HepG2 (cell line): ENCODE data around the gene HCK. TPM values are rescaled to one million over a fixed set of nuclear protein-coding genes. Genes with fewer than 3 reads are reported as not detected.

ENCODE experiments used
- ATAC-seq: fragments of 200-7000 bp; cut with Tn5 transposase; 3 replicates; pipeline ENCODE4 v1.9.1; 2020; ENCODE audit warnings: mild to moderate bottlenecking, moderate library complexity
- BruUV-seq: library from RNA; stranded (reverse); fragments of 400-500 nt; replicated peaks from 2 replicates; lab custom pipeline; 2021; lab: Mats Ljungman, UMichigan
- CTCF ChIA-PET: fragments of 300-600 bp; formaldehyde crosslinking; extraction: SDS; loops from one replicate; lab custom pipeline; 2021; ENCODE audit warnings: low total read pairs, inconsistent platforms, low intra/inter-chr PET ratio; lab: Yijun Ruan, JAX
- POLR2A ChIA-PET: fragments of 350-600 bp; sonication (Branson Sonifier 250); formaldehyde crosslinking; loops from one replicate; lab custom pipeline; 2020; ENCODE audit warnings: antibody characterized with exemption, inconsistent platforms; lab: Yijun Ruan, JAX
- DNase-seq: peaks from one replicate; pipeline ENCODE4 v3.0.0-alpha.2; 2015; ENCODE audit warnings: low spot score
- FAIRE-seq: peaks from 3 replicates; lab custom pipeline; 2011; peaks lifted over from hg19 to GRCh38; lab: Jason Lieb, UNC
- H2AFZ ChIP-seq: one replicate; pipeline ENCODE4 v1.6.1; 2011; ENCODE audit warnings: low read length, inconsistent platforms
- H3K27ac ChIP-seq: fragments of 300-600 bp; 3 replicates; pipeline ENCODE4 v1.8.0; 2011; ENCODE audit warnings: mixed run types, mild to moderate bottlenecking, mixed read lengths, low read length, inconsistent platforms; ENCODE audit not compliant: insufficient read depth; ENCODE audit errors: extremely low read length
- H3K27me3 ChIP-seq, 2 experiments: fragments of 200-600 bp in 1 of 2; 2 replicates in 1 of 2; 3 replicates in 1 of 2; pipeline versions ENCODE4 v1.6.0 to v1.8.0; 2011; ENCODE audit warnings: low read length in 2 of 2, mild to moderate bottlenecking in 2 of 2, moderate library complexity in 2 of 2, inconsistent platforms in 1 of 2; ENCODE audit not compliant: insufficient read depth in 2 of 2, control insufficient read depth in 1 of 2
- H3K36me3 ChIP-seq, 2 experiments: fragments of 200-600 bp in 1 of 2; replicated peaks in 1 of 2; 2 replicates in 1 of 2; 3 replicates in 1 of 2; pipeline versions ENCODE4 v1.5.1 to v1.8.0; 2011; ENCODE audit warnings: low read length in 2 of 2, inconsistent platforms in 1 of 2; ENCODE audit not compliant: insufficient read depth in 2 of 2, control insufficient read depth in 1 of 2
- H3K4me1 ChIP-seq: 2 replicates; pipeline ENCODE4 v1.5.1; 2012; ENCODE audit warnings: low read length, inconsistent platforms; ENCODE audit not compliant: insufficient read depth
- H3K4me2 ChIP-seq: 2 replicates; pipeline ENCODE4 v1.6.0; 2011; ENCODE audit warnings: low read depth, low read length, inconsistent platforms
- H3K4me3 ChIP-seq, 3 experiments: fragments of 200-600 bp in 1 of 3; sonication (generic), shearing (Covaris generic) in 1 of 3; replicated peaks in 1 of 3; 2 replicates each; pipeline ENCODE4 v1.5.1; 2011 to 2016; ENCODE audit warnings: low read length in 3 of 3, inconsistent platforms in 2 of 3, low read depth in 2 of 3, mild to moderate bottlenecking in 2 of 3, control low read depth in 1 of 3, mixed read lengths in 1 of 3; ENCODE audit not compliant: insufficient read depth in 1 of 3
- H3K79me2 ChIP-seq: one replicate; pipeline ENCODE4 v1.6.1; 2011; ENCODE audit warnings: low read length, inconsistent platforms; ENCODE audit not compliant: insufficient read depth
- H3K9ac ChIP-seq: 2 replicates; pipeline ENCODE4 v1.6.0; 2011; ENCODE audit warnings: mild to moderate bottlenecking, low read depth, low read length, inconsistent platforms; ENCODE audit not compliant: insufficient read depth
- H3K9me3 ChIP-seq: 2 replicates; pipeline ENCODE4 v1.5.1; 2012; ENCODE audit warnings: mild to moderate bottlenecking, low read length
- H4K20me1 ChIP-seq: 2 replicates; pipeline ENCODE4 v1.6.0; 2011; ENCODE audit warnings: inconsistent platforms, mild to moderate bottlenecking, low read length, moderate library complexity; ENCODE audit not compliant: insufficient read depth
- ATF6 ChIP-seq: sonication (generic); formaldehyde crosslinking; conservative IDR thresholded peaks from 2 replicates; pipeline ENCODE4 v1.4.0; 2020; ENCODE audit warnings: missing genetic modification reagents
- CREB3 ChIP-seq: sonication (generic); formaldehyde crosslinking; IDR thresholded peaks from 2 replicates; pipeline ENCODE4 v1.5.0; 2020; ENCODE audit warnings: missing genetic modification reagents
- CSRNP1 ChIP-seq: sonication (generic); formaldehyde crosslinking; IDR thresholded peaks from 2 replicates; pipeline ENCODE4 v1.8.1; 2023; ENCODE audit warnings: mild to moderate bottlenecking, missing genetic modification reagents
- FOXO4 ChIP-seq: sonication (generic); formaldehyde crosslinking; conservative IDR thresholded peaks from 2 replicates; pipeline ENCODE4 v1.8.1; 2023; ENCODE audit warnings: missing genetic modification reagents
- GATAD1 ChIP-seq: IDR thresholded peaks from 2 replicates; pipeline ENCODE4 v1.6.1; 2016; ENCODE audit warnings: missing genetic modification reagents, missing compliant biosample characterization
- KLF13 ChIP-seq: sonication (generic); formaldehyde crosslinking; IDR thresholded peaks from 2 replicates; pipeline ENCODE4 v1.4.0; 2020; ENCODE audit warnings: mild to moderate bottlenecking, missing genetic modification reagents
- MAFG ChIP-seq: sonication (generic); formaldehyde crosslinking; IDR thresholded peaks from 2 replicates; pipeline ENCODE4 v1.5.1; 2020; ENCODE audit warnings: mild to moderate bottlenecking, missing genetic modification reagents
- NKX3-1 ChIP-seq: sonication (generic); formaldehyde crosslinking; IDR thresholded peaks from 2 replicates; pipeline ENCODE4 v1.5.0; 2020; ENCODE audit warnings: missing genetic modification reagents
- ONECUT2 ChIP-seq: sonication (generic); formaldehyde crosslinking; IDR thresholded peaks from 2 replicates; pipeline ENCODE4 v1.4.0; 2020; ENCODE audit warnings: missing genetic modification reagents
- PCBP2 ChIP-seq: fragments of 200-400 bp; formaldehyde crosslinking; optimal IDR thresholded peaks from 2 replicates; pipeline ENCODE3; 2018; ENCODE audit warnings: low read length, low read depth; ENCODE audit not compliant: poor library complexity, severe bottlenecking
- SNAPC2 ChIP-seq: sonication (generic); formaldehyde crosslinking; IDR thresholded peaks from 2 replicates; pipeline ENCODE4 v1.8.1; 2022; ENCODE audit warnings: mild to moderate bottlenecking, missing genetic modification reagents
- SOX13 ChIP-seq, 3 experiments: fragments of 450-650 bp in 1 of 3; sonication (generic) in 1 of 3; formaldehyde crosslinking in 1 of 3; IDR thresholded peaks in 2 of 3; conservative IDR thresholded peaks in 1 of 3; 2 replicates each; pipeline versions ENCODE4 v1.5.0 to v1.6.1; 2016 to 2020; ENCODE audit warnings: antibody characterized with exemption in 1 of 3, mild to moderate bottlenecking in 1 of 3, missing compliant biosample characterization in 1 of 3, missing genetic modification reagents in 1 of 3, moderate library complexity in 1 of 3
- SRSF4 ChIP-seq: fragments of 200-400 bp; formaldehyde crosslinking; IDR thresholded peaks from one replicate; pipeline ENCODE4 v1.6.1; 2018; ENCODE audit warnings: mild to moderate bottlenecking, low read depth, low read length, moderate library complexity; ENCODE audit not compliant: poor library complexity, severe bottlenecking
- ZFP91 ChIP-seq: sonication (generic); formaldehyde crosslinking; IDR thresholded peaks from 2 replicates; pipeline ENCODE4 v1.9.0; 2022; ENCODE audit warnings: missing genetic modification reagents, mild to moderate bottlenecking, borderline replicate concordance
- ZNF354B ChIP-seq: sonication (generic); formaldehyde crosslinking; IDR thresholded peaks from 2 replicates; pipeline ENCODE4 v1.8.0; 2022; ENCODE audit warnings: mild to moderate bottlenecking, missing genetic modification reagents
- WGBS: methylation state at CpG from one replicate; pipeline ENCODE4 v1.1.6; 2017; ENCODE audit warnings: low lambda C conversion rate; 5-methylcytosine and 5-hydroxymethylcytosine counted together
- in situ Hi-C: cut with HindIII; loops from 2 replicates; pipeline ENCODE4 v1.10.0; 2017; ENCODE audit warnings: low pct_unique_long_range_greater_than_20kb; ENCODE audit not compliant: extremely low pct_ligation_motif_present
- intact Hi-C: fragments of 100-400 bp; cut with micrococcal nuclease; formaldehyde crosslinking; loops from one replicate; pipeline ENCODE4 v1.10.0; 2022; ENCODE audit not compliant: unreplicated experiment
- polyA plus RNA-seq, 8 experiments: library from polyadenylated mRNA; depleted of rRNA in 3 of 8; stranded (reverse) in 7 of 8; unstranded in 1 of 8; fragments of >200 nt; fragmentation: Illumina TruSeq in 4 of 8; extraction: Trizol in 4 of 8; gene quantifications; 2 replicates each; pipeline versions ENCODE4 v1.2.1 to v1.2.3, GENCODE V29; 2011 to 2016; ENCODE audit warnings: low read depth in 4 of 8, missing spikeins in 1 of 8, mixed read lengths in 1 of 8; ENCODE audit not compliant: insufficient read depth in 1 of 8
- total RNA-seq, 5 experiments: library from RNA; depleted of rRNA; stranded (reverse); fragments of >200 nt; fragmentation: Illumina TruSeq; extraction: Trizol; gene quantifications; 2 replicates each; pipeline ENCODE4 v1.2.3, GENCODE V29; 2016; ENCODE audit warnings: low read depth in 1 of 5

Gene HCK
- total and polyA plus RNA-seq, 2 of the 13 experiments (the other 11 are each of a cell fraction or from before 2014, with no cell fraction given): 0.04 TPM; not detected in 1

GRCh38 chr20:32110173-32110704 is 58.2 kb downstream of the HCK start:
- Histone ChIP-seq H3K9me3 (no peaks in the 10 kb centered on the region), H3K27ac (peak overlapping the region; percentile 98), H3K79me2 (peaks cover 57% of the 10 kb centered on the region), H3K9ac (peak overlapping the region; percentile 99), H3K4me2 (peak overlapping the region; percentile 84), H3K4me1 (peaks cover 54% of the 10 kb centered on the region), H4K20me1 (peaks cover 28% of the 10 kb centered on the region), H3K4me3 (peak overlapping the region; percentile 84 to 95 (median 85)), H3K36me3 (peaks cover 4 to 9% of the 10 kb centered on the region in 2 experiments), H2AFZ (no peak overlapping the region), H3K27me3 (peaks cover 0 to 24% of the 10 kb centered on the region in 2 experiments; a peak in 3 of 5 replicates)
- in situ Hi-C loops: no loop called here
- ATAC-seq (no peak; the same call in 1 of the 3 replicates), DNase-seq (no peak), FAIRE-seq (no peak)
- ChIA-PET CTCF (no interaction called here), POLR2A (interaction anchor here (0.8 to 1.9 kb wide), 6 partner anchors 8 to 230 kb away, joined by 3 to 7 read pairs (median 6); no protein-coding TSS in a partner anchor)
- WGBS: 2% methylated on average over 8 of the region's 8 CpGs
- BruUV-seq: no TSS peak
- intact Hi-C loops: no loop called here
- TF ChIP-seq NKX3-1 (CRISPR knock-in tag): no peak
- no peak for TF ChIP-seq ATF6
- peak; percentile 51; the same call in 1 of the 2 replicates for TF ChIP-seq KLF13
- TF ChIP-seq GATAD1 (CRISPR knock-in tag): no peak
- no peak for TF ChIP-seq MAFG
- no peak; the same call in none of the 2 replicates for TF ChIP-seq ZFP91
- TF ChIP-seq CSRNP1: 0 out of 2 replicates have a peak, but pooled peaks have one; percentile 18
- TF ChIP-seq ONECUT2: no peak
- no peak for TF ChIP-seq SNAPC2
- TF ChIP-seq PCBP2: peak; percentile 51
- peak; percentile 80; the same call in 1 of the 2 replicates for TF ChIP-seq FOXO4 (CRISPR knock-in tag)
- peak; percentile 82; the same call in 1 of the 2 replicates for TF ChIP-seq ZNF354B (CRISPR knock-in tag)
- TF ChIP-seq CREB3: no peak
- no peak for TF ChIP-seq SRSF4
- no peak for TF ChIP-seq SOX13 (IDR thresholded peaks at IDR 0.05)
- no peak for TF ChIP-seq SOX13 (CRISPR knock-in tag; conservative IDR thresholded peaks at IDR 0.05 in 1 of 2, IDR thresholded peaks at IDR 0.05 in 1 of 2)
